ENCODE data around the gene EPPIN.

DNA sequence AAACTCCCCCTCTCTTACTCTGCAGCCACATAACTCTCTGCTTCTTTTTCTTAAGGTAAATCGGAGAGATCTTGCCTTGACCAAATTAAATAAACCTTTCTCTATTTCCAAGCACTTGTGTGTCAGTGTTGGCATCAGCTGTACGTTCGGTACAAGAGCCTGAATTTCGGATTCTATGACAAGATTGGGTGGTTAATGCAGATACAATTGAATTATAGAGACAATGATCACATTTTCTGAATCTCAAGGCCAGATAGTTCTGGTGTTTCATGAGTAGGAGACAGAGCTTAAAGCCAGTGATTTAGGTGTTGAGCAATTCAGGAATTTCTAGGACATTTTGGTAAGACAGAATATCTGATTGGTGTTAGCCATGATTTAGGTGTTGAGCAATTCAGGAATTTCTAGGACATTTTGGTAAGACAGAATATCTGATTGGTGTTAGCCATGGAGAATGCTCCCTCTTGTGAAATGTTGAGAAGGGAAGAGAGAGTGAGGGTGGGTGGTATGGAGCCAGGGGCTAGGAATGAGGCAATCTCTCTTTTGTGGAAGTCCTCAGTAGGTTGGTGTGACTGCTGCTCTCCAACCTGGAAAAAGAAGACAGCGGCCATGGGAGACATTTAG lies 36.8 kb downstream of the EPPIN start:
- TF ChIP-seq, protein P1, sequence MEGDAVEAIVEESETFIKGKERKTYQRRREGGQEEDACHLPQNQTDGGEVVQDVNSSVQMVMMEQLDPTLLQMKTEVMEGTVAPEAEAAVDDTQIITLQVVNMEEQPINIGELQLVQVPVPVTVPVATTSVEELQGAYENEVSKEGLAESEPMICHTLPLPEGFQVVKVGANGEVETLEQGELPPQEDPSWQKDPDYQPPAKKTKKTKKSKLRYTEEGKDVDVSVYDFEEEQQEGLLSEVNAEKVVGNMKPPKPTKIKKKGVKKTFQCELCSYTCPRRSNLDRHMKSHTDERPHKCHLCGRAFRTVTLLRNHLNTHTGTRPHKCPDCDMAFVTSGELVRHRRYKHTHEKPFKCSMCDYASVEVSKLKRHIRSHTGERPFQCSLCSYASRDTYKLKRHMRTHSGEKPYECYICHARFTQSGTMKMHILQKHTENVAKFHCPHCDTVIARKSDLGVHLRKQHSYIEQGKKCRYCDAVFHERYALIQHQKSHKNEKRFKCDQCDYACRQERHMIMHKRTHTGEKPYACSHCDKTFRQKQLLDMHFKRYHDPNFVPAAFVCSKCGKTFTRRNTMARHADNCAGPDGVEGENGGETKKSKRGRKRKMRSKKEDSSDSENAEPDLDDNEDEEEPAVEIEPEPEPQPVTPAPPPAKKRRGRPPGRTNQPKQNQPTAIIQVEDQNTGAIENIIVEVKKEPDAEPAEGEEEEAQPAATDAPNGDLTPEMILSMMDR (IDR thresholded peaks at IDR 0.05), result no peak
- no peak for TF ChIP-seq POLR2A (IDR thresholded peaks at IDR 0.05)
